Fibroblast of lung (primary cell): ENCODE results near the gene C11orf65.
"Not testable (repeated sequence)": the region's sequence is repeated elsewhere in the genome, so short reads cannot be mapped to it uniquely, and the experiment has no call there.

ENCODE experiments used
- CTCF ChIP-seq, 2 donors: IDR thresholded peaks in 1 of 2; conservative IDR thresholded peaks in 1 of 2; 1 replicate in 1 of 2; 2 replicates in 1 of 2; pipeline ENCODE4 v1.5.1; 2011 to 2012; ENCODE audit warnings: low read length in 2 of 2, control low read depth in 1 of 2, inconsistent platforms in 1 of 2, low read depth in 1 of 2, mild to moderate bottlenecking in 1 of 2
- EZH2 ChIP-seq: IDR thresholded peaks from 2 replicates; pipeline ENCODE4 v1.5.1; 2012; ENCODE audit warnings: low read length, control low read depth, mild to moderate bottlenecking; ENCODE audit errors: missing control alignments

GRCh38 chr11:108373505-108373904 is 93.8 kb downstream of the C11orf65 start:
- not testable (repeated sequence) for TF ChIP-seq CTCF (conservative IDR thresholded peaks at IDR 0.05 in 1 of 2, IDR thresholded peaks at IDR 0.05 in 1 of 2; ENCODE audit: low read depth in 1 of 2, low read length in 2 of 2); EZH2
